Activated effector memory CD4-positive, alpha-beta T cell treated with Interleukin-2 at 50 U/mL for 16 hours (primary cell): Measurements from ENCODE around the gene TMEM270.
"Not testable (repeated sequence)": the region's sequence is repeated elsewhere in the genome, so short reads cannot be mapped to it uniquely, and the experiment has no call there.

Experiments
- DNase-seq: peaks from one replicate; pipeline ENCODE4 v3.0.0-alpha.2; 2020

TMEM270 gene

DNA sequence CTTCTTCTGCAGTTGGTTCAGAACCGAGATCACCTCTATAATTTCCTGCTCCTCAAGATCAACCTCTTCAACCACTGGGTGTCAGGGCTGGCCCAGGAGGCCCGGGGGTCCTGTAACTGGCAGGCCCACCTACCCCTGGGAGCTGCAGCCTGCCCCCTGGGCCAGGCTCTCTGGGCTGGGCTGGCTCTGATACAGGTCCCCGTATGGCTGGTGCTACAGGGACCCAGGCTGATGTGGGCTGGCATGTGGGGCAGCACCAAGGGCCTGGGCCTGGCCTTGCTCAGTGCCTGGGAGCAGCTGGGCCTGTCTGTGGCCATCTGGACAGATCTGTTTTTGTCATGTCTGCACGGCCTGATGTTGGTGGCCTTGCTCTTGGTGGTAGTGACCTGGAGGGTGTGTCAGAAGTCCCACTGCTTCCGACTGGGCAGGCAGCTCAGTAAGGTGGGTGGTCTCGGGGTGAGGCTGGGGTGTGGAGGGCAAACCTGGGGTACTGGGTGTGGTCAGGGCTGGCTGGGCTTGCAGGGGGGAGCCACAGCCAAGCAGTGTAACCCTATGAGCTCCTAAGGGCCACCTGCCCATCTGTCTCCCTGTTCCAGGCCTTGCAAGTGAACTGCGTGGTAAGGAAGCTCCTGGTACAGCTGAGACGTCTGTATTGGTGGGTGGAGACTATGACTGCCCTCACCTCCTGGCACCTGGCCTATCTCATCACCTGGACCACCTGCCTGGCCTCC is 4.2 kb downstream of the TMEM270 start:
- DNase-seq: no peak

DNA sequence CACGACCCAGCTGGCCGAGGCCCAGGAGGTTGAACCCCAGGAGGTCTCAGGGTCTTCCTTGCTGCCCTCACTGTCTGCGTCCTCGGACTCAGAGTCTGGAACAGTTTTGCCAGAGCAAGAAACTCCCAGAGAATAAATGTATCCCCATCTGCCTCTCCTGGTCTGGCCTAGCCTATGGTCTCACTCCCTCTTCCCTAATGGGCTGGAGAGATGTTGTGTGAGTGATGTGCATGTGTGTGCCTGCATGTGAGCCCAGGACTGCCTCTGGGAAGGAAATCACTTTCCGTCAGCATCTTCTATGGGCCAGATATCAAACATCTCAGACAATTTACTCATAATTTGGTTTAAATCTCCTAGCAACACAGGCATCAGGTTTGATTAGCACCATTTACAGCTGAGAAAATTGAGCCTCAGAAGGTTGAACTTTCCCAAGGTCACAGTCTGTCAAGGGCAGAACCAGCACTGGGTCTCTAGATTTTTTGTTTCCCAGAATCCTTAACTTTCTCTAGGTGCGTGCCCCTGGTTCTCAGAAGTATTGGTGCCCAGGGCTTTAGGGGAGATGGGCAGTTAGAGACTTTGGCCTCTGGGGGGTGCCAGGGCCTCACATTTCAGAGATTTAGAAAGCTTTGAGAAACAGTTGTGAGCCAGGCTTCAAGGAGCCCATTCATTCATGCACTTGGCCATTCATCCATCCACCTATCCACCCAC is 4.9 kb downstream of the TMEM270 start:
- no peak for DNase-seq

DNA sequence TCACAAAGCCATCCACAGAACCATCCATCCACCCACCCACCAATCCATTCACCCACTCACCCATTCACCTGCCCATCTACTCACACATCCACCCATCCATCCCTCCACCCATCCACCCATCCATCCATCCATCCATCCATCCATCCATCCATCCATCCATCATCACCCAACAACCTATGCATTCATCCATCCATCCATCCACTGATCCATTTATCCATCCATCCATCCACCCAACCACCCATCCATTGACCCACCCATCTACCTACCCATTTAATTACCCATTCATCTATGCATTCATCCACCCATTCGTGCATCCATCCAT is 5.4 kb downstream of the TMEM270 start:
- DNase-seq: no peak

DNA sequence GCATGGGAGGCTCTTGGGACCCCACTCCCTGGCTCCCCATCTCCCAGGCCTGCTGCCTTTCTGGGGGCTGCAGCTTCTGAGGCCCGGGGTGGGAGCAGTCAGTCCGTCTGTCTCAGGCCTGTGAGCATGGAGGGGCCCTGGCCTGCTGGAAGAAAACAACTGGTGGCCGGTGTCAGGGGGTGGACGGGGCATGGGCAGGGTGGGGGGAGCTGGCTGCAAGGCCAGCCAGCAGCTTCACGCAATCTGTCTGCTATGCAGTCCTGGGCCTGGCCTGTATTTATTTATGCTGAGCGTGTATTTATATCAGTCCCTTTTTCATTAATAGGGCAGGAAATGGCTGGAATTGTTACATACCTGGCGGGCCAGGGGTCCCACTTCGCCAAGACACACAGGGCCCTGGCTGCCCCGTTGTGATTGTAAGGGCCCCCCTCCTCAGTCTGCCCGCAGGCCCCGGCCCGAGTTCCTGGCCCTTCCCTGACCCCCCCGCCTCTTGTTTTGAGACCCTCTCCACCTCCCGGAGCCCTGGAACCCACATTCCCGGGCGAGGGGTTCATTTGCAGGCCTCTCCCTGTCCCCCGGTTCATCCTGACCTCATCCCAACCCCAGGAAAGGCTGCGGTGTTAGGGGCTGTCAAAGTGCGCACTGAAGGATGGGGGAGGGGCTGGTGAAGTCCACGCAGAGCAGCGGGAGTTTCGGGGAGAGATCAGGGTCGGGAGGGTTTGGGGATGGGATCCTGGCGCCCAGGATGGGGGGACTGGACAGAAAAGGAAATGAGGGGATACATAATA is 8.2 kb downstream of the TMEM270 start:
- DNase-seq: no peak

DNA sequence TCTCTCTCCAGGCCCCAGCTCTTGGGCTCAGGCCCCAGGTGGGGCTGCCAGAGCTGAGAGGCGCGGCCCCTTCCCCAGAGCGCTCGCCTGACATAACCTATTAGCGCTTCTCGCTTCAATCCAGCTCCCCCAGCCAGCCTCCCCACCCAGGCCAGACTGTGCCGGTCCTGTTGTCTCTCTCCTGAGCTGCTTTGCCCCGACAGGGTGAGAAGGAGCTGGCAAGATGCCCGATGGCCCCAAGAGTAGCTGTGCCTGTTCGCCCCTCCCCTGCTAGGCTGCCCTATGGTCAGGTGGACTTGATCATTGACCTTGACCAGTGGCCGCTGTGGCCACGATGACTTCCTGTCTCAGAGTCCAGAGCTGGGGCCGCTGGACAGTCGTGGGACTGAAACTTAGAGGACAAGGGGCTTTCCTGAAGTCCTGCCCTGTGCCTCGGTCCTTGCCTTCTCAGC is 9.1 kb downstream of the TMEM270 start:
- DNase-seq: no peak

DNA sequence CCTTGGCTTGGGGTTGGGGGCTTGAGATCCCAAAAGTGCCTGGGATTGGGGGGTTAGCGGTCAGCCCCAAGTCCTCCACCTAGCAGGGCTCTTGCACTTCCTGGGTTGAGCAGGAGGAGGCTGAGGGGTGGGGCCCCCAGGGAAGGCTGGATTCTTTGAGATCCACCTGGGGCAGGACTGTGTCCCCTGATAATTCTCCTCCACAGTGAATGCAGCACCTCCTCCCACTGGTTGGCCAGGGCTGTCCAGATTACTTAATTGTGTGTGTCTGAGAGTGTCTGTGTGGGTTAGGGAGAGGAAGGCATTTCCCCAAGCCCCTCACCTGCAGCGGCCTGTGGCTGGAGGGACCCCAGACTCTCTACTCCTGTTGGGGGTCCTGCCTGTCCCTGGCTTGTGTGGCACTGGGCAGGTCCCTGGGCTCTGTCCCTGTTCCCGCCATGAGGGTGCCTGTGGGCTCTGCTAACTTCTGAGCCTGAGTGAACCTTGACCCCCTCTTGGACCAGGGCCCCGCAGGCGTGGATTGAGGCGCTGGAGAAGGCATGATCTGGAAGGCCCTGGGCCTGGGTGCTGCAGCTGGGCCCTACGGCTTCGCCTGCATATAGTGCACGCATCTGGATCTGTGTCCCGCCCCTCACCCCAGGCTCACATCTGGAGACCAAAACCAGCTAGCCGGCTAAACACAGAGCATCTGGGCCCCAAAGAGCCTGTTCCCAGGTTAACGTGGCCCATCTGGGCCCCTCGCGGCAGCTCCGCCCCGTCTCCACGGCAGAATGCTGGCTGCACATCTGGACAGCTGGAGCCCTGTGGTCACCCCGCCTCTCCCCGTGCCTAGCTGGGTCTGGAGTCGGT is 10.4 kb downstream of the TMEM270 start:
- DNase-seq: no peak

DNA sequence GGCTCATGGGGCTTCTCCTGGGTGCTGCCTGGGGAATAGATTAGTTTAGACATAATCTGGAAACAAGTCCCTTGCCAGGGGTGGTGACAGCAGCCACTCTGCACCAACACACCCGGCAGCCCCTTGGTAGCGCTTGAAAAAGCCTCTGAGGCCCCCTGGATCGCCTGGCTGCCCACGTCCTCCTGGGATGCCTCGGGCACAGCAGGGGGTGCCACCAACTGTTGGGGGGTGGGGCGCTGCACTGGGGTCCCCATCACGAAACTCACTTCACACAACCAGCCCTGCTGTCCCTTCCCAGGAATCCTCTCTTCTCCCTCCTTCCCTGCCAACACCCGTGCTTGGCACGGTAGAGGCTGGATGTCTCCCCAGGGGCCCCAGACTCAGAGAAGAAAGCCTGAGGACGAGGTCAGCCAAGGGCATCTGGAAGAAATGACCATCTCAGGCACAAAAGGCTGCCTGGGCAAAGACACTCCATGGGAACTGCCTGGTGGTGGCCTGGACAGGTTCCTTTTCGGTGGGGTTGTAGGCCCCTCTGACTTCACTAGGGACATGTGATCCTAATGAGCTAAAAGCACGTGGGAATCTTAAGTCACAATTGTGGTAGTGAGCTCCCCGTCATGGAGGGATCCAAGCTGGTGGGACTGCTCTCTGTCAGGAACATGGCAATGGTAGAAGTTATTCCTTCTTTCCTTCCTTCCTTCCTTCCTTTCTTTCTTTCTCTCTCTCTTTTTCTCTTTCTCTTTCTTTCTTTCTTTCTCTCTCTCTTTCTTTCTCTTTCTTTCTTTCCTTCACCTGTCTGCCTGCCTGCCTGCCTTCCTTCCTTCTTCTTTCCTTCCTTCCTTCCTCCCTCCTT is 11.3 kb downstream of the TMEM270 start:
- DNase-seq: no peak

DNA sequence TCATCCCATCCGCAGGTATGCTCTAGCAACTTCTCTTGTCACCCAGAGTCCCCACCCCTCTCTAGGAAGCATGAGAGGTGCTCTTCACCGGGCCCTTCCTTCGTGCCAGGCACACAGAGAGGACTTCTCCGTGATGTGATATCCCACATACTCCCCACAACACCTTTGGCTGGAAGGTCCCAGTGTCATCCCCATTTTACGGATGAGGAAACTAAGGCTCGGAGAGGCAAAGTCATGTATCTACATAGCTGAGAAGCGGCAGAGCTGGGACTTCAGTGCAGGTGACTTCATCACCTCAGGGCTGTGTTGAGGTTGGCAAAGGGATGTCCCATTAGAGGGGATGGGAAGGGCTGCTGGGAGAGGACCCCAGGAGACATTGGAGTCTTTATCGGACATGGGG is 15.4 kb downstream of the TMEM270 start:
- DNase-seq: no peak

DNA sequence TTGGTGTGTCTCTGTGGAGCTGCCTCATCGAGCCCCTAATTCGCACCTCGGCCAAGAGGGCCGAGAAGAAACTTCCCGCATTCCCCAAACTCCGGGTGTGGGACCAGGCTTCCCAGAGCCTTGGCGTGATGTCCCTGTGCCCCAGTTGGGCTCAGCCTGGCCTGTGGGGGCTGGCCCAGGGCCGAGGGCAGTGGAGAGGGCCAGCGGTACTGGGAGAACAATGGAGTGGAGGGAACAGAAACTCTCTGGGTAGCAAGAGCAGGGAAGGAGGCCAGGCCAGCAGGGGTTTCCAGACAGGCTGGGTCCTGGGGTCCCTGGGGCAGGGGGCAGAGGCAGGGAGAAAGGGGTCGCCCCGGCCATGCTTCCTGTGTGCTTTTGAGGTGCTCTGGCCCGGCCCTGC is 16.0 kb downstream of the TMEM270 start:
- DNase-seq: no peak

DNA sequence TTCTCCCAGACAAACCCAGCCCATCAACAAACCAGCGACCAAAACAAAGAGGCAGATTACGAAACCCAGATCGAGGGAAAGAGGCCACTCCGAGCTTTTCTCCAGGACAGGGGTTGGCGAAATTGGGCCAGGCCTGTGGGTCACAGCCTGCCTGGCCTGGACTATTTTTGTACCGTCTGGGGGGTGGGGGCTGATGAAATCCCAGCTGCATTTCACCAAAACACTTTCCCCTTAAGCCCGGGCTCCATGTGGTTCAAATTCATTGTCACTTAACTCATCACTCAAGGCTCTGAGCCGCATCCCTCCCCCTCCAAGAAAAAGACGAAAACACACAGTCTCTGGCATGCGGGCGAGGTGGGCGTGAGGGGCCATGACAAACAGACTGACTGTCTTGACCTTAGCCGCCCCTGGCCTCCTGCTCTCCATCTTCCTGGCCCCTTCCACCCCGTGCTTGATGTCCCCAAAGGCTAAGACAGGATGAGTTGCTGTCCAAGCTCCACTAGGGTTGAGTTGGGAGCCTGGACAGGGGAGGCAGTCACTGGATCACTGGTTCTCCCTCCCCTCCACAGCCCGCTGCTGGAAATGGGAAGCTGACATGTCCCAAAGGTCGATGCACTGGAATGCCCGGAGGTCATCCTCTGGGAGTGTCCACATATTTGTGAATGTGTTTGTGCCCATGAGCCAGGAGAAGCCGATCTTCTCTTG is 19.2 kb downstream of the TMEM270 start:
- DNase-seq: no peak

DNA sequence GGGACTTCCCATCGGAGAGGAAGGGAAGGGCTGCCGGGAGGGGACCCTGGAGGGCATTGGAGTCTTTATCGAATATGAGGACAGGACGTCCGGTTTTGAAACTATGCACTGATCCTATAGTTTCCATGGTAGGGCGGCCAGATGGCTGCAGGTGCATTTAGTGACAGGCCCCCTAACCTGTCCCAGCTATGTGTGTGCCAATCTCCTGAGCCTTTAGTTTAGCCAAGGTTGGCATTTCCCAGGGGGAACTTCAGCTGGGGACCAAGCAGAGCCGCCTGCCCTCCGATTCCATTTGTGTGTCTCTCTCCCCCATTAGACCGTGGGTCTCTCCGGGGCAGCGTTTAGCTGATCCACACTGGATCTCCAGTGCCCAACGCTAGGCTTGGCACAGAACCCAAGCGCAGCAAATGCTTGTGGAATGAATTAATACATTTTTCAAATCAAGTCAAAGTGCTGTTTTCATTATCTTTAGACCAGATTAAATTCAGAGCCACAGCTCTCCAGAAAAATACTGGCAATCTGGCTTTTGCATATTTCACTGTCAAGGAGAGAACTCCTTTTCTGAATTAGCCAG is 19.9 kb downstream of the TMEM270 start:
- DNase-seq: no peak

DNA sequence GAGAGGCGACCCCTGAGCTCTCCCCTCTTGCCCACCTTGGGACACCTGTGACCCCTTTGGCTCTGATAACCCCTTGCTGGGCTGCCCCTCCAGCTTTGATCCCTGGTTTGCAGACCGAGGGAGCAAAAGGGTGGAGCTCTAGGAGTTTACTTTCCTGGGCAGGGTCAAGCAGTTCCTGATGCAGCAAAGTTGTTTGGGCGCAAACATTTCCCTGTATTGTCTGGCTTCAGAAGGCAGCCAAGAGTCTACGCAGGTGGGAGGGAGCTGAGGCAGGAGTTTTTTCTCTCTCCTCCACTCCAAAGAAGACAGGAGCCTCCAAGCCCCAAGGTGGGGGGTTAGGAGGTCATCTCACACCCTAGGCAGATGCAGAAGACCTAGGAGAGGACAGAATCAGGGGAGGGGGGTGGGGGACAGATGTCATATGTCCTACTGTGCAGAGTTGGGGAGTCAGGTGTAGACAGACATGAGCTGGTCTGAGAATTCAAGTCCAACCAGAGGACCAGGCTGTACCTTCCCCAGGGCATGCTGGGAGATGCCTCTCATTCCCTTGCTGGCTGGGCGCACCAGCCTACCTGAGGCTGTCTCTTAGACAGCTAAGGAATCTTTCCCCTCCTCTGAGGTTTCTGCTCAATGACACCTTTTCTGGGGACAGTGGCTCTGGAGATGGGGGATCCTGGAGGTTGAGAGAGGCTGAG is 20.5 kb downstream of the TMEM270 start:
- no peak for DNase-seq

DNA sequence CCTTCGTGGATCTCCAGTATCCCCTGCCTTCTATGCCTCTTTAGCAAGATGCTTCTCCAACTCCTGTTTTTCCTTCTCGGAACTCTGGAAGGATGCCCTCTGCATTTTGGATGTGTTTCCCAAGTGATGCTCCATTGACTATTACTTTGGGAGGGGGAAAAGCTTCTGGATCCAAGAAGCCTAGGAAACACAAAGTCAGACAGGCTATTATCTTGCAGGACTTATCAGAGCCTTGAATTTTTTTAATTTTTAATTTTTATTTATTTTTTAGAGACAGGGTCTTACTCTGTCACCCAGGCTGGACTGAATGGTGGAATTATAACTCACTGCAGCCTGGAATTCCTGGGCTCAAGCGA is 21.1 kb downstream of the TMEM270 start:
- DNase-seq: no peak

DNA sequence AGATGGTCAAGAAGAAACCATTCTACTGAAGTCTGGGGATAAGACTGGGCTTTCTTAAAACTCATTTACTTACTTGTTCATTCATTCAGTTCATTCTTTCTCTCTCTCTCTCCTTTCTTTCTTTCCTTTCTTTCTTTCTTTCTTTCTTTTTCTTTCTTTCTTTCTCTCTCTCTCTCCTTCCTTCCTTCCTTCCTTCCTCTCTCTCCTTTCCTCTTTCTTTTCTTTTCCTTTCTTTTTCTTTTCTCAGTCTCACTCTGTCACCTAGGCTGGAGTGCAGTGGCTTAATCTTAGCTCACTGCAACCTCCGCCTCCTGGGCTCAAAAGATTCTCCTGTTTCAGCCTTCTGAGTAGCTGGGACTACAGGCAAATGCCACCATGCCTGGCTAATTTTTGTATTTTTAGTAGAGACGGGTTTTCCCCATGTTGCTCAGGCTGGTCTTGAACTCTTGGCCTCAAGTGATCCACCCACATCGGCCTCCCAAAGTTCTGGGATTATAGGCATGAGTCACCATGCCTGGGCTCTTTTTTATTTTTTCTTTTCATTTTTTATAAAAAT is 24.0 kb downstream of the TMEM270 start:
- not testable (repeated sequence) for DNase-seq

DNA sequence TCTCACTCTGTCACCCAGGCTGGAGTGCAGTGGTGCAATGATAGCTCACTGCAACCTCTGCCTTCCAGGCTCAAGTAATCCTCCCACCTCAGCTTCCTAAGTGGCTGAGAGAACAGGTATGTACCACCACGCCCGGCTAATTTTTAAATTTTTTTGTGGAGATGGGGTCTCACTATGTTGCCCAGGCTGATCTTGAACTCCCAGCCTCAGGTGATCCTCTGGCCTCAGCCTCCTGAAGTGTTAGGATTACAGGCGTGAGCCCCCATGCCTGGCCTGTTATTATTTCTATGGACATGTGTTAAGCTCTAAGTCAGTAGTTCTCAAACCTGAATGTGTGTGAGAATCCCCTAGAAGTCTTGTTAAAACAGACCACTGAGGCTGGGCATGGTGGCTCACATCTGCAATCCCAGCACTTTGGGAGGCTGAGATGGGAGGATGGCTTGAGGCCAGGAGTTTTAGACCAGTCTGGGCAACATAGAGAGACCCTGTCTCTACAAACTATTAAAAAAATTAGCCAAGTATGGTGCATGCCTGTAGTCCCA is 24.5 kb downstream of the TMEM270 start:
- no peak for DNase-seq

DNA sequence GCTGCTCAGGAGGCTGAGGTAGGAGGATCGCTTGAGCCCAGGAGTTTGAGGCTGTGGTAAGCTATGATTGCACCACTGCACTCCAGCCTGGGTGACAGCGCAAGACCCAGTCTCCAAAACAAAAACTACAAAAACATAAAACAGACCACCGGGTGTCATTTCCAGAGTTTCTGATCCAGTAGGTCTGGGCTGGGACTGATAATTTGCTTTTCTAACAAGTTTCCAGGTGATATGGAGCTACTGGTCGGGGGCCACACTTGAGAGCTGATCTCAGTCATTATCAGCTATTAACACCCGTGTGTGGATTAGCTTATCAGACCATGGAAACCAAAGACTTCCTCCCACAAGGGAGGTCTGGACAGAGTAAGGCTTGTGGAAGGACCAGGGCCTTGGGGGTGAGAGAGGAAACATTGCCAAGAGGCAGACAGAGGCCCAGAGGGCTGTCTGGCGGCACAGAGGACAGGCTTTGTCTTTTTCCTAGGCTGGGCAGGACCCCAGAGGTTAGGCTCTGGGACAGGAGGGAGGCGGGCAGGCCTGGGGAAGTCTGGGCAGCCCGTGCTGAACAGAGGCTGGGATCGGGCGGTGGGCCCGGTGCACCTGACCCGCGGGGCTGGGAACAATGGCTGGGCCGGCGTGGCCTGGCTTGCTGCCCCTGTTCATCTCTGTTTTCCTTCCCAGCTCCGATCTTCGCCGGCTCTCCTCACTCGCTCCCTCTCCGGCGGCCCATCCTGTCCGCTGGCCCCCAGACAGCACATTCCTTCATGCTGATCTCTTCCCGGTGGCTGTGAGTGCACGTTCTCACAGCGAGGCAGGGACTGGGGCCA is 25.2 kb downstream of the TMEM270 start:
- no peak for DNase-seq

DNA sequence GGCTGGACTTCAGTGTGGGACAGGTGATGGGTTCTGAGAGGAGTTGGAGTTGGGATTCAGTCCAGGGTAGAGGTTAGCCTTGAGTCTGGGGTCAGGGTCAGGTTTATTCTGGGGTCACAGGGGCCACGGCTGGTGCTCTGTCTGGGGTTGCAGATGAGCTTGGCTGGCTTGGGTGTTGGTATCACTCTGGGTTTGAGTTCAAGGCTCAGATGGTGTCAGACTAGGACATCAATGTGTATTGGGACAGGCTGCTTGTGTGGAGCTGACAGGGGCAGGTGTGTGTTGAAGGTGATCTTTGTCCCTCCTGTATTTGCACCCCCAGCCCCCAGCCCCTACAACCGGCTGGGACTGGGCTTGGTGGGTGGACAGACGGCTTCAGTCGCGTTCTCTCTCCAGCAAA is 26.8 kb downstream of the TMEM270 start:
- no peak for DNase-seq

DNA sequence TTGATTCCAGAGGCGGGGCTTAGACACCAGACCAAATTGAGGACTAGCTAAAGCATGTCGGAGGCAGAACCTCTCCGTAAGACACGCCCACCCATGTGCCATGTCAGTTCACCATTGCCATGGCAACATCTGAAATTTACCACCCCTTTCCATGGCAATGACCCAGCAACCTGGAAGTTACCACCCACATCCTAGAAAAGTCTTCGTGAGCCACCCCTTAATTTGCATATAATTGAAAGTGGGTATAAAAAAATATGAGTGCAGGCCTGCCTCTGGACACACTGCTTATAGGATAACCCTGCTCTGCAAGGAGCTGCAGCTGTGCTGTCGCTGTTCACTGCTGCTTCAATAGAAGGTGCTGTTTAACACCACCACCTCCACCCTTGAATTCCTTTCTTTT is 28.0 kb downstream of the TMEM270 start:
- no peak for DNase-seq
